GM11168 (cell line): Measurements from ENCODE around the gene ELMO1.
"Not testable (repeated sequence)": the region's sequence is repeated elsewhere in the genome, so short reads cannot be mapped to it uniquely, and the experiment has no call there.

ENCODE experiments used
- in situ Hi-C: fragments of 300-500 bp; cut with MboI; formaldehyde crosslinking; loops from one replicate; pipeline ENCODE4 v1.12.0; 2022; ENCODE audit warnings: low sequenced_read_pairs; ENCODE audit not compliant: unreplicated experiment

ELMO1 gene

DNA sequence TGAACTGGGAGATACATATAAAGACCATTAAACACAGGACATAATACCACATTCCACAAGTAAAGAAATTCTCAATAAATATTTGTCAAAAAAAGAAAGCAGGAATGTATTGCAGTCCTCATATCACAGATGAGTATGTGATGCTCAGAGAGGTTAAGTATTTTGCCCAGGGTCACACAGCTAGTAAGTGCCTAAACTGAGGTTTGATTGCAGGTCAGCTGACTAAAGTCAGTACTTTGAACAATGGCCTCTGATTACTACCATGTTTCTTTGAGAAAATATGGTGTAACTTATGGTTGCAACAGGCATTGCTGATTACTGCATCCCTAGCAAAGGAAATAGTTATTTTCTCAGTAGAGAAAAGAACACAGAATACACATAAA is 267.1 kb downstream of the ELMO1 start:
- in situ Hi-C loops: loop anchor here (25.0 kb wide), 1 partner anchor 194 kb away; no protein-coding TSS in a partner anchor

DNA sequence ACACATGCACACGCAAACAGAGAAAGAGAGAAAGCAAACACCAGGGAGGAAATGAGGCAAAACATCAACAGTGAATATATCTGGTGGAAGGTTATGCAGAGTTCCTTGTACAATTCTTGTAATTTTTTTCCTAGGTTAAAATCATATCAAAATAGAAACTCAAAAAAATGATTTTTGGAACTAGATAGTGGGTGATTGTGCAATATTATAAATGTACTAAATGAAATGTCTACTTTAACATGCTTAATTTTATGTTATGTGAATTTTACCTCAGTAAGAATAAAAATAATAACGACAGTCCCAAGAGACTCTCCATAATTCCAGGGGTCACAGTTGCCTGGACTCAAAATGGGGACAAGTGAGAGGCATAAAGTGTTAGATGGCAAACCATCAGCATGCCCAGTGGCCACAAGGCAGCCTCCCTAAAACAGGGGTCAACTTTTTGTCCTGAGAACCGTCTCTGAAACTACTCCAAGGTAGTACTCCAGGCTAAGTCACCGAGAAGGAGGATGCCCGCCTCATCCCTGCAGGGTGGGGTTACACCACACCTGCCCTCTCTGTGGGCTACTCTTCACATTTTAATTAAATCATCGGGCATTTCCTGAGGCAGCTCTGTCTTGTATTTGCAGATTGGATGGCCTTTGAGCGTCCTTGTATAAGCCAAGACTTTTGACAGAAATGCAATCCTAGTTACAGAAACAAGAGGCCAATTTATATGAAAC is 267.7 kb downstream of the ELMO1 start:
- in situ Hi-C loops: loop anchor here (25.0 kb wide), 1 partner anchor 194 kb away; no protein-coding TSS in a partner anchor

DNA sequence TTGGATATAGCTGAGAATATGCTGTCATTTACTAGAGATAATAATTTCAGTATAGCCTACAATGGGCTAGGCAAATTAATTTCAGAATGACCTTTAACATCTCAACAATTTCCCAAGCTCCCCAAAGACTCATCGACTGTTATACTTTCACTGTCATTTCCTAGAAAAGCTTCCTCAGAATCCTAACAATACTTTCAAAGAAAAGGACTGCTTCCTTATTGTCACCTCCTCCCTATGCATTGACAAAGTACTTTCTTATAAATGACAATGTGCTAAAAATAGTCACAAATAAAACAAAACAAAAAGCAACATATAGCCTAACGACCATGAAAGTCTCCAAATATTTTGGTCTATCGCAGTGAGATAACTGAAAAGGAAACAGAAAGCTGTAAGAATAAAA is 272.6 kb downstream of the ELMO1 start:
- in situ Hi-C loops: loop anchor here (10.0 to 25.0 kb wide), 2 partner anchors 189 to 701 kb away; no protein-coding TSS in a partner anchor

DNA sequence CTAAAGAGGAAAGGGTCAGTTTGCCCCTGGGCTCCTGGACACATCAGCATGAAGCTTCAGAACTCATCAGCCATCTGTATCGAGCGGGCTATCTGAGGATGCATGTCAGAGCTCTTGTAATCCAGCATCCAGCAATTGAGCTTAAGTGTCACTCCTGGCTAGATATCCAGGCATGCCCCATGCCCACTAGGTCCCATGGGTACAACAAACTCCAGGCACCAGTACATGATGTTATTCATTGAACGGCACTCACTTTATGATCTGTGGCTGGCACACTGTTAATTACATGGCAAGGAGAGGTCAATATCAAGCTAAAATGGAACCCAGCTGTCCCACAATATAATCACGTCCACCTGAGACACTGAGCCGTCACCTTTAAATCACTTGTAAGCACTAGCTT is 274.2 kb downstream of the ELMO1 start:
- in situ Hi-C loops: loop anchor here (10.0 kb wide), 1 partner anchor 700 kb away; no protein-coding TSS in a partner anchor

DNA sequence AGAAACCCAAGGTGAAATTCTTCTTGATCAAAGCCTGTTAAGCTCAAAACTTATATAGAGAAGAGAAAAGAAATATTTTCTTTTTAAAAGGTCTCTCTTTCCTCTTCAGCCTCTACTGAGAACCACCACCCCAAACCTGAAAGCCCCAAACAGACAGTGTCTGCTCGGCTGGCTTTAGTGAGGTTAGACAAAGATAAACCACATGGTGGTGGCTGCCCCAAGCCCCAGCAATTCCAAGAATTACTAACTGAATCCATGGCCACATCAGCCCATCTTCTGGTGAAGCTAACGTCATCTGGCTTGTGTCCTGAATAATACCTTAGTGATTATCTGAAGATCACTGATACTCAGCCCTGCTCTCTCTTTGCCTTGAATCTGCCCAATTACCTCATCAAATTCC is 275.0 kb downstream of the ELMO1 start:
- in situ Hi-C loops: loop anchor here (10.0 kb wide), 1 partner anchor 699 kb away; no protein-coding TSS in a partner anchor

DNA sequence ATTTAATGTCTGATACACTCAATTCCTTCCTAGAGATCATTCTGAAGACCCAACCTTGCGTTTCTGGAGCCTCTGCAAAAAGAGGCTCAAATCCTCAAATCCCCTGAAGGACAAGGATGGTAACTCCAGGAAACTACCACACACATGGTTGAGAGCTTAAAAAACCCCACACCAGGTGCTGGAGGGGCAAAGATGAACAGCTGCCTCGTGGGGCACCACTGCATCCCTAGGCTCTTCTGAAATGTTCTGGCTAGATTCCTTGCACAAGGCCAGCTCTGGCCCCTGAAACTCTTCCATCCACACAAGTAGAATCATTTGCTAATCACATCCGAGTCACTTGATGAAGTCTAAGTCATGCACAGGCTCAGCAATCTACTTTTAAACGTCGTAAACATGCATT is 286.6 kb downstream of the ELMO1 start:
- in situ Hi-C loops: no loop called here

DNA sequence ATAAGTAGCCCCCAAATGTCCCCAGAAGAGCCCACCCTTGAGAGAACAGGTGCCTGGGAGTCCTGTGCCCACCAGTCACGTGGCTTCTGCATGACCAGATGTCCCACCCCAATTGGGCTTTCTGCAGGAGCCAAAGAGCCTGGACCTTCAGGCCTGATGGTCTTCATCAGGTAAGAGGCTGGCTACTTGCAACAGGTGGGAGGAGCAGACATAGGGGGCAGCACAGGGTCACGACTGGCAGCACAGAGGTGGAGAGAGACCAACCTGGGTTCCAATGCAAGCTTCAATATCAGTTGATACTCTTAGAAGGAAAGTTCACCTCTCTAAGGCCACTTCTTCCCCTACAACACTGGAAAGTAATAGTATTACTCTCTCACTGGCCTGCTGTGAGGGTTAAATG is 288.0 kb downstream of the ELMO1 start:
- in situ Hi-C loops: no loop called here

DNA sequence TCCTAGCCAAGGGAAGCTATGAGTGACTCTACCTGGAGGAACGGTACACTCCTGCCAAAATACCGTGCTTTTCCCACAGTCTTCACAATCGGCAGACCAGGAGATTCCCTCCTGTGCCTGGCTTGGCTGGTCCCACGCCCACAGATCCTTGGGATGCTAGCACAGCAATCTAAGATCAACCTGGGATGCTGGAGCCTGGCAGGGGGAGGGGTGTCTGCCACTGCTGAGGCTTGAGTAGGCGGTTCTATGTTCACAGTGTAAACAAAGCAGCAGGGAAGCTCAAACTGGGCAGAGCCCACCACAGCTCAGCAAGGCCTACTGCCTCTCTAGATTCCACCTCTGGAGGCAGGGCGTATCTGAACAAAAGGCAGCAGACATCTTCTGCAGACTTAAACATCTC is 295.3 kb downstream of the ELMO1 start:
- in situ Hi-C loops: no loop called here

DNA sequence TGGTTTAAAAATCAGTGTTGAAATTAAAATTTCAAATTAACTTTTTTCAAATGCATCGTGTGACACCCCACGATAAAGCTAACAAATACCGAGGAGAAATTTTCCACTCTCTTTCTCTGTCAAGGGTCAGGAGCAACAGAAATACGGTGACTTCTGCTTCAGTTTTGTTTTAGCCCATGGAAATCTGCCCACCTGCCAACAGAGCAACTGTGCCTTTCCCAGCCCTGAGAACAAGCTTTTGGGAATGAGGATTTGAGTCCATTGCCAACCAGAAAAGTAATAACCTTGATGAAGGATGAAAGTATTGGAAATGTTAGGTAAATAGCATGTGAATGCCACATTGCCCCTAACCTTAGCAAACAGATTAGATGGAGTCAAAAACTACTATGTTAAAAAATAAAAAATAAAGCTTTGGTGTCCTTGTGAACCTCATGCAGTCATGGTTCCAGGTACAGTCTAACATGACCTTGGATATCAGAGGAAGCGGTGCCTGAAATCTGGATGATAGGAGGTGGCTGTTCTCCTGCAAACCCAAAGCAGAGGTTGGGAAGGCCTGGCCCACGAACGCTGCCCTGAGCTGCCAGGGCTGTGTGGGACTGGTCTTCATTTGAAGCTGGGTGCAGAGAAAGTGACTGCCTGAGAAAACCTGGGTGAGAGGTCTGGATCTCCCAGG is 296.8 kb downstream of the ELMO1 start:
- in situ Hi-C loops: no loop called here

DNA sequence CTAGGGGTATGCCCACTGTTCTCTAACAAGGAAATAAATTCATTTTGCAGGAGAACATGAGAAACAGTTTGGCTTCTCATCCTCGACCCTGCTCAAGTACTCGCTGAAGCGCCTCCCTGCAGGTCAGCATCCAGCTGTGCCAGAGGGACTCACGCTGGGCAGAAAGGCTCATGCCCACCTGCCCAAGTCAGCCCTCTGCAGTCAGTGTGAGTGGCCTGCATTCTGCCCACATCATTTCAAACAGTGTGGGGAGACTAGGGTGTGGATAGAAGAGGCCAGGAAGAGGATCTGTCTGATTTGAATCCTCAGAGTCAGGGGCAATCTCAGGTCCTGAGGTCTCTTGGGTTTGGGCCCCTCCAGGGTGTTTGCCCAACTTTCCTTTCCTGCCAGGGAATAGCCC is 297.8 kb downstream of the ELMO1 start:
- in situ Hi-C loops: no loop called here

DNA sequence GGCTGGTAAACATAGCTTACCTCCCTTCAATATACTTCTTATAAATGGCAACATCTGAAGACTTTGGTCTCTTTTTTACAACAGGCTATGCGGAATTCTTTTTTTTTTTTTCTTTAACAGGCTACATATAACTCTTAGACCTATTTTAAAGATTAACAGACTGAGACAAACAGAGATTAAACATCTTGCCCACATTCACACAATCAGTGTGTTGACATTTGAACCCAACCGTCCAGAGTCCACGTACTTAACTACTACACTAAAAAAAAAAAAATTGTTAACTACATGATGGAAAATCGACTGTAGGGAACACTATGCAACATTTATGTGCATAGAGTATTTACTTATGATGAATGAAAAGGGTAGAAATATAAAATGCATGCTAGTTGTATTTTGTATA is 298.5 kb downstream of the ELMO1 start:
- in situ Hi-C loops: no loop called here

DNA sequence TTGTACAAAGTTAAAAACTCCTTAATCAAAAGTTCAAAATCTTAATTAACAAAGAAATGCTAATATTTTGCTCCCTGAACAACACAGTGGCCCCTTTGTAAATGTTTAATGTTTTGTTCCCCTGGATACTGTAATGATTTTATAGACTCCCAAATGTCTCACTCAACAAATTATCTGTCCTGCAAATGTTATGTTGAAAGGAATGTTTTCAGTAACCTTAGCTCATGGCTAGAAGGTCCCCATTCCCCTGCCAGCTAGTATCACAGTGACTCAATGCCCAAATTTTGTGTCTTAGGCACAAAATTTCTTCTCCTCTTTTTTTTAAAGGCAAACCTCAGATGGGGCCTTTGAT is 298.9 kb downstream of the ELMO1 start:
- in situ Hi-C loops: no loop called here

DNA sequence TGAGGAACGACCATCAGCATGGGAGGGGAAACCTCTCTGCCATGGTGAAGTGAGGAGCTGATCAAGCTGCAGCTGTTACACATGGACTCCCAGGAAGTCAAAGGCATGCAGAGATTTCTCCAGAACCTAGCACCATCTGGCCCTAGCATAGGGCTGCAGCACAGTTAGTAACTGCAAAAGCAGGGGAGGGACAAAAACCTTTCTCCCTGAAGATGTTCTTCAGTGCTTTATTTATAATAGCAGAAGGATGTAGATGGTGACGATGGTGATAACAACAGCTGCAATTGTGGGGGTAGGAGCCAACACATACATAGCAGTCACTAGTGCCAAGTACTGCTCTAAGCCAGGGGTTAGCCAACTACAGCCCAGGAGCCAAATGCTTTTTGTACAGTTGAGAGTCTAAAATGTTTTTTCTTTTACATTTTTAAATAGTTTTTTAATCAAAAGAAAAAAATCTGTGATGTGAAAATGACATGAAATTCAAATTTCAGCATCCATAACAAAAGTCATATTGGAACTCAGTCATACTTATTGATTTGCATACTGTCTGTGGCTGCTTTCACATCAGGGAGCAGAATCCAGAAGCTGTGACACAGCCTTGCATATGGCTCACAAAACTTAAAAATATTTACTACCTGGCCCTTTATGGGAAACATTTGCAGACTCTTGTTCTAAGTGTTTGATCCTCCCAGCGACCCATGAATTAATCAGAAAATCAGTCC is 299.5 kb downstream of the ELMO1 start:
- in situ Hi-C loops: no loop called here

DNA sequence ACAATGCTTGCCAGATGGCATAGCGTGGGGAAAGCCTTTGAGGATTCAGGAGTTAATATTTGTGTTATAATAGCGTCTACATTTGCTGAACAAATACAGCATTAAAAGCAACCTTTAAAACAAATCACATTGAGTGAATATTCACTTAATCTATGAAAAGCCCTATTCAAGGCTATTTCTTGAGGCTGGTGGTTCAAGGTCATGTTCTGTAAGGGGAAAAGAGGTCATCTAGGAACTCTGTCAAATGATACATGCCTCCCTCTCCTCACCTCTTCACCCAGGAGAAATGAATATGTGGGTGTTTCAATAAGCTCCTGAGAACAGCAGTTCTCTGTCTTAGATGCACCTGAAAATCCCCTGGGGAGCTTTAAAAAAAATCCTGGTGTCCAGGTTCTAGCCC is 303.0 kb downstream of the ELMO1 start:
- in situ Hi-C loops: no loop called here

DNA sequence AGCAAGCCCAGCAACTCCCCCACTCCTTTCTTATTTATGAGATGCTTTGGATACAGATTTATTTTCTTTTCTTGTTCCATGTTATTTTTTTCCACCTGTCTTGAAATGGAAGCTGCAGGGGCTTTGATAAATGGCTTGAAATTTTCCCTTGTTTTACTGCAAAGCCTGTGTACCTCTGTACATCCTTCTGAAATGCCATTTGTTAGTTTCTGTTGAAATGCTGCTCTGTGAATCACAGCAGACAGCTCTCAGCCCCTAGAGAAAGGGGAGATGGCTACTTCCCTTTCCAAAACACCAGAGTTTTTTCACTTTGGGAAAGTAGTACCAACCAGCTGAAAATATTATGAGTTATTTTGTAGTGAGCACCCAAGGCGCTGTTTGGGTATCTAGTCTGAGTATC is 304.2 kb downstream of the ELMO1 start:
- in situ Hi-C loops: no loop called here

DNA sequence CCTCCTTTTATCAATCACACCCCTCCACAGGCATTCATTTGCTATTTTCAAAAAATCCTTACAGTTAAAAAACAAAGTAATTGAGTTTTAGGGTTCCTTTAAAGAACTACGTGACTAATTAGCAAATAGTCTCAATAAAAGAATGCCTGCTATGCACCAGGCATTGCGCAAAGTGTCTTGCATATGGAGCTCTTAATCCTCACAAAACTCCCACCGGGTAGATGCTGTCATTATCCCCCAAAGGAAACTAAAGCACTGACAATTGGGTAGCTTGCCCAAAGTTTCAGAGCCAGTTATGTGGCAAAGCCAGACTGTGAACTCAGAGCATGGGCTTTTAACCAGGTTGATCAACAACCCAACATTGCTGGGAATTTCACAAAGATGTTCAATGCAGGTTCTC is 305.7 kb downstream of the ELMO1 start:
- in situ Hi-C loops: no loop called here

DNA sequence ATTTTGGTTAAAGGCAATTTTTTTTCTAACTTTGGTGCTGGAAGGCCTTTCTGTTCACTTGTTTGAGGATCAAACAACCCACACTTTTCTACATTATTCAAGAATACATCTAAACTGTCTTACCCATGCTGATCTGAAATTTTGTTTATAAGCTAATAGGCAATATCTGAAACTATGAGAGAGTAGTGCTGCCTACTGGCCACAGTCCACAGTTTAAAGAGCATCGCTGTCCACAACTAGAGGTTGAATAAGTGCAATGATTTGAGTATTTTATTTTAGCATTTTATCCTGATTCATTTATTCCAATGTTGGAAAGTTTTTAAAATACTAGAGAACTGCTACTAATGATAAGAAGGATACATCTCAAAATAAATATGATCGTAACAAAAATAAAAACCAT is 306.9 kb downstream of the ELMO1 start:
- in situ Hi-C loops: no loop called here

DNA sequence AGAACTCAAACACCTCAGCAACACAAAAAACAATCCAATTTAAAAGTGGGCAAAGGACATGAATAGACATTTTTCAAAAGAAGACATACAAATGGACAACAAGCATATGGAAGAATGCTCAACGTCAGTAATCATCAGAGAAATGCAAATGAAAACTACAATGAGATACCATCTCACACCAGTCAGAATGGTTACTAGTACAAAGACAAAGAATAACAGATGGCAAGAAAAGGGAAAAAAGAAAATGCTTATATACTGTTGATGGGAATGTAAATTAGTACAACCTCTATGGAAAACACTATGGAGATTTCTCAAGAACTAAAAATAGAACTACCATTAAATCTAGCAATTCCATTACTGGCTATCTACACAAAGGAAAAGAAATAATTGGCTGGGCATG is 314.8 kb downstream of the ELMO1 start:
- in situ Hi-C loops: not testable (repeated sequence)

DNA sequence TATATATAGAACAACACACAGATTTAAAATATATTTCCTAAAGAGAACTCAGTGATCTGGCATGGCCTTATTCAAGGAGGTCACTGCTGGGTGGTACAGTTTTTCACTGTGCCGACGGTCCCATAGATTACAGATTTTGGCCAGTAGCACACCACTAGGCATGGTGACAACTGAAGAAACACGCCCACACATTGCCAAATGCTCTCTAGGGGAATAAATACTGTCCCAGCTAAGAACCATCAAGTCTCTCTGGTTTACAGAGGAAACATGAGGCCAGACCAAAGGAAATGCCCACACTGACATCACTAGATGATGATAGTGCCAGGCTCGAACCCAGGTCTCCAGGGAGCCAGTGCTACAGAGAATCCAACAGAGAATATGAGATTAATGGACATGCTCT is 316.8 kb downstream of the ELMO1 start:
- in situ Hi-C loops: no loop called here

DNA sequence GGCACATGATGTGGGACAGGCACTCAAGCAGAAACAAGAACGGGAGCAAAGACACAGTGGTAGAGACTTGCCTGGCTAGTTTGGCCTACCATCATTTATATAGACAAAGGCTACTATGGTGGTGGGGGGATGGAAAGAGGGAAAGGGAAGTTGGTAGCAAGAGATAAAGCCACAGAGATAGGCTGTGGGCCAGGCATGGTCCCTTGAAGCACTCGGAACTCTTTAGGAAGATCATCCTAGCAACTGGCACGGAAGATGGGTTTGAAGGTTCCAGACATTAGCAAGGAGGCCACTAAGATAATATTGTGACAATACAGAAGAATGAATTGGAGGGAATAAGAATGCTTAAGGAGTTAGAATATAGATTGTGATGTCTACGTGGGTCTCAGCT is 319.6 kb downstream of the ELMO1 start:
- in situ Hi-C loops: no loop called here

DNA sequence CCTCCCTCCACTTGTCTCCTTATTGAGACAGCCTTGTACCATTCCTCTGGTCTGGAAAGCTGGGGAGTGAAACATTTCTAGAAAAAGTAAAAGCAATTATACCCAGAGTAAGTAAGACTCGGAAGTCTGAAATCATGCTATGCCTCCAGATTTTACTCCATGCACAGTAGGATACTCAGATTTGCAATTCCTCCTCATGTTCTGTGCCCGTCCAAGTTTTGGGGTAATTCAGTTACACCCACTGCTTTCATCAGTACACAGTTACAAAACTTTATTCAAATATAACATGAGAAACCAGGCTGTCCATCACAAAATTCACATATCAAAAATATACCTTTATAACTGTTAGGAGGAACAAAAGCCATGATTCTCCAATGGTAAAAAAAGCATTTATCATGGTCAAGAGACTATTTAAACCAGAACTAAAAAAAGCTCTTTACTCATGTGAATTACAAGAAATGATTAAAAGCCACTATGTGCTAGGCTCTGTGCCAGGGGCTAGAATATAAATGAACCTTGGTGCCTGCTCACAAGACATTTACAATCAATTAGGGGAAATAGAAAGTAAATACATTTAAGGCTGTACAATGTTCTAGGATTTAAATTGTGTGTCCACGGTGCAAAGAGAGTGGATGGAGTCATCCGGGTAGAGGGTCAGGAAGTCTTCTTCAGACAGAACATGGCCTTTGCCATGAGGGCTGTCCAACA is 320.2 kb downstream of the ELMO1 start:
- in situ Hi-C loops: no loop called here
